Stimulated activated CD8-positive, alpha-beta memory T cell treated with anti-CD3 and anti-CD28 coated beads, Interleukin-4, amount 100 ng/mL, for 4 hours (primary cell): Measurements from ENCODE around the gene ADM.

Experiments used
- DNase-seq, 2 donors: peaks; one replicate each; pipeline ENCODE4 v3.0.0-alpha.2; 2020; ENCODE audit warnings: low read depth in 2 of 2, low spot score in 1 of 2

The ADM gene

DNA sequence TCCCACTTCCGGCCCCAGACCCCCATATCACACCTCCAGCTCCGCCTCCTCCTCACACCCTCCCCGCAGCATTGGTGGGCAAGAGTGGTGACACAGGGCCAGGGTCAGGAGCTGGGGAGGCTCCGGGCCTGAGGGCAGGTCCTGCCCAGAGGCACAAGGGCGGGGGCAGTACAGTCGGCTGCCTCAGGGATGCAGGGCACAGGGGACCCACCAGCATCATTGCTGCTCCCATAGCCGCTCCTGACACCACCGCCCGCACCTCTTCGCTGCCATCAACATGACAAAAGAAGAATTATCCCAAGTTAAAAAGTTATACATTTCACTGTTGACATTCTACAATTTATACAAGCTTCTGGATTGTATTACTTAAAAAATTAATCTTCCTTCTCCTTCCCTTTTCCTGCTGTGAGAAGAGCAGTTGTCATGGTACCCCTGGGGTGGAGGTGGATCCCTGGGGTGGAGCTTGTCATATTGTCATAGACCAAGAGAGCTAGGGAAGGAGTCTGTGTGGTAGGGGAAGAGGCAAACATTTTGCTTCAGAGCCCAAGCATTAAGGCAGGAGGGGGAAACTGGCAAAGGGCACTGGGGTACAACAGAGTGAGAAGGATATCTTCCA, 15.0 kb upstream of the ADM start:
- no peak for DNase-seq

GRCh38 chr11:10291801-10292638, 12.9 kb upstream of the ADM start:
- no peak for DNase-seq

DNA sequence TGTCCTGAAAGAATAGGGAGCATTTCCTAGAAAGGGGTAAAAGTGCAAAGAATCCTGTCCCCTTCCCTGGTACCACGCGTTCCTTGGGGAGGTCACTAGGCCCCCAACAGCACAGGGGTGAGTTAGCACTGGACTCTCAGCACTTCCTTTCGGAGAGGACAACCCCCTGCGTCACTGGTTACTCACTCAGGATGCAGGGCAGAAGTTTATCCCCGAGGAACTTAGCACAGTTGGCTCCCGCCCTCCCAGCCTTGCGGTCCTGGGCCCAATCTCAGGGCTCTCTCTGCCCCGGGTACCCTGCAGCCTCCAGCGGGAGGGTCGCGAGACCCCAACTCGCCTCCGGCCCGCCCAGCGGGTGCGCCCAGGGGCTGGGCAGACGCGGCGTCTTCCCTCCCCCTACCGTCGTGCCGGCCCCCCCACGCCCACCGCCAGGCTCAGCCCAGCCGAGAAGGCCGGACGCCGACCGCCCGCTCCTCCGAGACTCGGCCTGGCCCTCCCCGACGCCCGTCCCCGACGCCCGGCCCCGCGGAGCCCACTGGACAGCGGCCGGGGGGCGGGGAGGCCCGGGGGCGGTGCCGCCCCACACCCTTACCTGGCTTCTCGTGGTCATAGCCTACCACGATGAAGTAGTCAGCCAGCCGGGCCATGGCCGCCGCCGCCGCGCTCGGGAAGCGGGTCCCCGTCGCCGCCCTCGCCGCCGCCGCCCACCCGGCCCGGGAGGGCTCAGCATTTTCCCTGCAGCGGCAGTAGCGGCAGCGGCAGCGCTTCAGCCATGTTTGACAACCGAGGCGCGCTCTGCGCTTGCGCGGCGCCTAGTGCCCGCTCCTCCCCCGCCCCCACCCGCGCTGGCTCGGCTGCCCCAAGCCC, 11.2 kb upstream of the ADM start, which contains the start of gene SBF2:
SBF2 (minus strand) TSS at position 797 of the 867 bp plus-strand sequence; CDS start at position 647, 150 bp downstream.
- DNase-seq: peak; percentile 56 to 59

GRCh38 chr11:10294290-10294953, 10.5 kb upstream of the ADM start:
- no peak for DNase-seq

DNA sequence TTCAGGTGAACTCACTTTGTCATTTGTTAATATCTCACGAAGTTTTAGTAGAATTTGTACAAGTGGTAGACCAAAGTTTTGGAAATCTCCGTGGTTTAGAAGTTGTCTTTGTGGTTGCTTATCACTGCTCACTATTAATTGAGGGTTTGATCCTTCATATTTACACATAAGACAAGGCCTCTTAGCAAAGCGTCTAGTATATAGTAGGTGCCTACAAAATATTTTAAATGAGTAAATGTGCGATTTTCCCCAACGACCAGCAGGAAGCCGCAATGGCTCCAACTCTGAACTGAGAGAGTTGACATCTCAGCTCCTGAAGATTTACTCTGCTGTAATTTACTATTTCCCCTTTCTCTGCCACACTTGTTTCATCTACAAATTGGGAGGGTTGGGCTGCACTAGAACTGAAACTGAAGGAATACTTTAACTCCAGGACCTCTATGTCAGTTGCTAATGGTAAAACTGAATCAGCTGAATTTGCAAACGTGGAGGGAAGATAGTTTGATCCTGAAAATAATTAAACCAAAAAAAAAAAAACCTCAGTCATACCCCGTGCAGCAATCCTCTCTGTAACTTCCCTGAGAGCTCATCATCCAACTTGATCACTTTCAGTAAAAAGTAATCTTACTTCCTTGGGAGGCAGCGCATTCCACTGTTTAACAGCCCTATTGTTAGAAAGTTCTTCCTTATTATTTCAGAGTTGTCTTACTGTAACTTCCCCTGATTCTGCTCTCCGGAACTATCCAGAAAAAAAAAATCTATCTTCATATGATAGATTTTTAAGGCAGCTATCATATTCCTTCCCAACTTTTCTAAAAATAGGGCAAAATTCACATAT, 9.6 kb upstream of the ADM start:
- DNase-seq: no peak

DNA sequence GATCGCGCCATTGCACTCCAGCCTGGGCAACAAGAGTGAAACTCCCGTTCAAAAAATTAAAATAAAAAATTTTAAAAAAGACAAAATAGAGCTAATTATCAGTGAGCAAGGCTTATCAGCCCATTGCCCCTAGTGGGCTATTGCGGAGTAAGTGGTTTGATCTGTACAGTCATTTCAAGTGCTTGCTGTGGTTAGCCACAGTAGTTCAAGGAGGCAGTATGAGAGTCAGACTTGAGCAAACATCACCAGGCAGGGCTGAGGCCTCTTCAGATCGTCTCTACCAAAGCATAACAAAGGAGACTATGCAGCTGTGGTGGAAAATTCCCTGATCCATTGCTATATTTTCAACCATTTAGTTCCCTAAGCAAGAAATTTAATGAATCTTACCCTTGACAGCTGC, 6.5 kb upstream of the ADM start:
- DNase-seq: no peak

DNA sequence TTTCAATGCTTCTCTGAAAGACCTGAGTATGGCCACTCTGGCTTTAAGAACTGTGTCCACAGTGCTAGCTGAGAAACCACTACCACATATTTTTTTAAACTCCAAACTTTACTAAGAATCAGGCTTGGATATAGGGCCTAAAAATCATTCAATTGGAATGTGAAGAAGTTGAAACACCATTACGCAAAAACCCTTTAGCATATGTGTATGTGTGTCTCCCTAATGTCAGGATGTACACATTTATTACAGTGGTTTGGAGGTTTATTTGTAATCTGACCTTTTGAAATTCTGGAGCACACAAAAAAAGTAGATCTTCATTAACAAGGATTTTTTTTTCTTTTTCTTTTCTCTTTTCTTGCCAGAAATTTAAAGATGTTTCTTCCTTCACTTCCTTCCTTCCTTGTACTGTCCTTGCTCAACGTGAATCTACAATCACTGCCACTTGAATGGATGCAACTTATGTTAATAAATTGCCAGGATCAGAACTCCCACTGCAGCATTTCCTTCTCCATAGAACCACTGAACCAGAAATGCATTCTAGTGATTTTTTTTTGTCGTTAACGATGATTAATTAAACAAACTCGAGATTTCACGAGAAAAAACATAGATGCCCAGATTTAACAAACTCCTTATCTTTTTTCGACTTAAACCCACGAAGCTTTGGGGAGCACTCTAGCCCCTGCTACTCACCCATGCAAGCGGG, 3.1 kb upstream of the ADM start:
- DNase-seq: no peak

- no peak for DNase-seq
Observed at GRCh38 chr11:10302359-10302743, 2.5 kb upstream of the ADM start.

DNA sequence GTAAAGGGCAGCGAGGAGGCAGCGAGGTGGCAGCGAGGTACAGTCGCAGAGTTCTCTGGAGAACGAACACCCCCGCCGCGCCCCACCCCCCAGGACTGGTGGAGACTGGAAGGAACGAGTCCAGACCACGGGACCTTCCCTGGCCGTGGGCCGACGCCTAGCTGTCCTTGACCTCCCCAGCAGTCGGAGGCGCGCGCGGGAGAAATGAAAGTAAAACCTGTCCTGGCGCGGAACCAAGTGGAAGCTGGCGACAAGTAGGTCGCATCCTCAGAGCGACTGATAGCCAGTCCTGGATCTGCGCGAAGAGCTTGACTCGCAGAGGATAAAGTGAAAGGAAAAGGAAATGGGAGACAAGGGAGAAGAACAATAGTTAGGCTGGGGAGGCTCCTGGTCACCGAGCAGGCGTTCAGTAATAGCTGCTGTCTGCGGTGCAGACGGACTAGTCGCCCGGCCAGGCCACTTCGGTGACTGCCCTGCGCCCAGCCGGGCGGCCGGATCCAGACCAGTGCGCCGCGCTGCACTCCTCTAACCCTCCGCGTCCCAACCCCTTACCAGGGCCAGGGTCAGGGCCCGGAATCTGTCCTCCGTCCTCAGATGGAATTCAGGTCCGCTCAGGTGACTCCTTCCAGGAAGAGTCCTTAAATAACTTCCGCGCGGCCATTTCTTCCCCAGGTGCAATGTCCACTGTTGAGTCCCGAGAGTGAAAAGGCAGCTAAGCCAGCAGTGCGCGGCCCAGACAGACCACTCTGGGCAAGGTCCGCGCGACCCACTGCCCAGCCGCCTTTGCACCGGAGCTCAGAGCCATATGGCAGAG, 1.9 kb upstream of the ADM start:
- peak in 1 of 2 donors; percentile 55 for DNase-seq

- DNase-seq: no peak
Observed at GRCh38 chr11:10303558-10304363, 1.1 kb upstream of the ADM start.

GRCh38 chr11:10305262-10305963, 540 bp downstream of the ADM start:
- no peak for DNase-seq

DNA sequence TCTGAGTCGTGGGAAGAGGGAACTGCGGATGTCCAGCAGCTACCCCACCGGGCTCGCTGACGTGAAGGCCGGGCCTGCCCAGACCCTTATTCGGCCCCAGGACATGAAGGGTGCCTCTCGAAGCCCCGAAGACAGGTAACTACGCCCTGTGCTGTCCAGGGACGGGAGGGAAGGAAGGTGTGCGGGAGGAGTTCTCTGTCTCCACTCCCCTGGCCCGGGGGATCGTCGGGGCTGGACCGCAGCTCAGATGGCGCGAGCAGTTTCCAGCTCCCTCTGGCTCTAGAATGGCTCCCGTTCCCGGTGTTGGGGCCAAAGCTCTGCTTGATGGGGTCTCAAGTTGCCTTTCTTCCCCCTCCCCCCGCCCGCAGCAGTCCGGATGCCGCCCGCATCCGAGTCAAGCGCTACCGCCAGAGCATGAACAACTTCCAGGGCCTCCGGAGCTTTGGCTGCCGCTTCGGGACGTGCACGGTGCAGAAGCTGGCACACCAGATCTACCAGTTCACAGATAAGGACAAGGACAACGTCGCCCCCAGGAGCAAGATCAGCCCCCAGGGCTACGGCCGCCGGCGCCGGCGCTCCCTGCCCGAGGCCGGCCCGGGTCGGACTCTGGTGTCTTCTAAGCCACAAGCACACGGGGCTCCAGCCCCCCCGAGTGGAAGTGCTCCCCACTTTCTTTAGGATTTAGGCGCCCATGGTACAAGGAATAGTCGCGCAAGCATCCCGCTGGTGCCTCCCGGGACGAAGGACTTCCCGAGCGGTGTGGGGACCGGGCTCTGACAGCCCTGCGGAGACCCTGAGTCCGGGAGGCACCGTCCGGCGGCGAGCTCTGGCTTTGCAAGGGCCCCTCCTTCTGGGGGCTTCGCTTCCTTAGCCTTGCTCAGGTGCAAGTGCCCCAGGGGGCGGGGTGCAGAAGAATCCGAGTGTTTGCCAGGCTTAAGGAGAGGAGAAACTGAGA, 1.4 kb downstream of the ADM start:
- DNase-seq: no peak

GRCh38 chr11:10307022-10307399, 2.1 kb downstream of the ADM start:
- no peak for DNase-seq

GRCh38 chr11:10307400-10308200, 2.7 kb downstream of the ADM start:
- peak; percentile 71 to 75 for DNase-seq

- no peak for DNase-seq
Observed at GRCh38 chr11:10308201-10308954, 3.5 kb downstream of the ADM start.
